Measurements from ENCODE around the gene HMGCS2.
A peak's percentile ranks its signal among the peaks of the same experiment; 100 is the strongest.

Gene HMGCS2

GRCh38 chr1:119768778-119769177 lies at the start of gene HMGCS2:
HMGCS2 (minus strand) TSS chr1:119768905; CDS start chr1:119768844, 61 bp downstream.
- DNase-seq (ENCODE audit: low read depth in 2 of 2): no peak

DNA sequence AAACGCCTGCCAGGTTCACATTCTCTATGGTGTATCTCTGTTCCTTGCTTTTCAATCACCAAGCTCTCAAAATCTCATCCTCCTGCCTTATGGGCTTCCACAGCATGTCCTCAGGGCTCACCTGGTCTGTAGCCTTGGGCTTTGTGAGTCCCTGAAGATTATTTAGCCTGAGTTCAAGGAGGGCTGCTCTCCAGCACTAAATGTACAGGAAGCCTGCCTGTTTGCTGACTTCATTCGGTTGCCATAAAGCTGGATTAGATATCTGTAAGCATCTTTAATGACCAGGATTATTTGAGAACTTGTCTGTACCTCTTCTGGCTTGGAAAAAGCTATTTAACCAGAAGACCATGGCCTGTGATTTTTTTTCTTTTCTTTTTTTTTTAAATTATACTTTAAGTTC lies 49.5 kb upstream of the HMGCS2 start:
- DNase-seq (ENCODE audit: low read depth in 2 of 2): no peak

DNA sequence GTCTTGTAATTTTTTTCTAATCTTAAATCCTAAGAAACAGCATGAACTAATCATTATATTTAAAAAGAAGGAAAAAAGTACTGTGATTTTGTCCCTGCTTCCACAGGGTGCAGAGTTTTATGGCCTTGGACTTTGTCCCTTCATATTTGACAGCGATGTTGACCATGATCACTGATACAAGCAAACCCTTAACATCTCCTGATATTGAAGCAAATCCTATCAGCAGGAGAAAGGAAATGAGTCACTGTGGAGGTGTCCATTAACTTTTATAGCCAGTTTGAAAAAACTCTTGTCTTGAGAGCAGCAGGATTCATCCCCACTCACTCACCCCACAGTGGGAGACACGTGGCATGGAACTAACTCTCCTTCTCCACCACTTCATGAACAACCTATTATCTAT lies 47.7 kb upstream of the HMGCS2 start:
- DNase-seq (ENCODE audit: low read depth in 2 of 2): no peak

DNA sequence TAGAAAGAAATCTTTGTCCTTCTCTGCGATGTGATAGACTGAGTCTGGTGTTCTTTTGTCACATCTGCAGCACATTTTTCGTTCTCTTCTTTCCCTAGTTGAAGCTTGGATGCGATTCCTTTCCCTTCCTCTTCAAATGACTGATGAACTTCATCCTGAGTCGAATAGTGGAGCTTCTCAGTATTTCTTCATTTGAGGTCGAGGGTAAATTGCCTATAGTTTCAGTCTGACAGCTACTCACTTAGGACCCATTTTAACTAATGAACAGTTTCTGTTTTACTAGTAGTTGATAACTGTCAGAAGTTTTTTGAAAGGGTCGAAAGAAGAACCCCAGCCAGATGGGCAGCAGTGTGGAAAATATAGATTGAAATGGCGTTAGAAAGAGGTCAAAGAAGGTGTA lies 47.2 kb upstream of the HMGCS2 start:
- no peak for DNase-seq (ENCODE audit: low read depth in 2 of 2)

DNA sequence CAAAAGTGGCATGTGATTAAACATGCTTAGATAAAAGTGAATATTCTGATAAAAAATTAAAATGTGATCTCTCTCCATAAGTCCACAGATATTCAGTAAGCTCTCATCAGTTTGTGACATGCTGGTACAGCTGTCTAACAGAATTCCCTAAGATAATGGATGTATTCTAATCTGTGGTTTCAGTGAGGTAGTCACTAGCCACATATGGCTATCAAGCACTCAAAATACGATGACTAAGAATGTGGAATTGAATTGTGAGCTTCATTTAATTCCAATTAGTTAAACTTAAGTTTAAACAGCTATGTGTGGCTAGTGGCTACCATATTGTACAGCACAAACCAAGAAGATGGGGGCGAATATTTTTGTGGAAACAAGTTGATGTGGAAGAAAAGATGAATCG lies 46.7 kb upstream of the HMGCS2 start:
- DNase-seq (ENCODE audit: low read depth in 2 of 2): no peak

DNA sequence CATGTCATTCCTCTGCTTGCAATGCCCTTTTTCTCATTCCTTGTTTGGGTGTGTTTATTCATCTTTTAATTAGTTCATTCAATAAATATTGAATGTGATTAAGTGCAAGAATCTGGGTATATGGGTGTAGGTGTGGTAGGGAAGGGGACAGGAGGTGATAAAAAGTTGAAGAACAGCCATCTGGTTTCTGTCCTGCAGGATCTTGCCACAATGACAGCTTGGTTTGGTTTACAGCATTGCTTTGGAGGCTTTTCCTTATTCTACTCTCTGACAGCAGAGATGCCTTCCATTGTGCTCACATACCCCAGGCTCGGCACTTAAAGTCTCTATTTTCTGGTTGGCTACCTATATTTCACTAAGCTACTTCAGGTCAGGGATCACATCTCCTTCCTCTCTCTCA lies 45.6 kb upstream of the HMGCS2 start:
- DNase-seq (ENCODE audit: low read depth in 2 of 2): no peak

- no peak for DNase-seq (ENCODE audit: low read depth in 2 of 2)
These were observed 43.4 kb upstream of the HMGCS2 start for GRCh38 chr1:119811985-119812557.

- DNase-seq (ENCODE audit: low read depth in 2 of 2): no peak
These were observed 42.7 kb upstream of the HMGCS2 start, which contains the start of gene REG4 for GRCh38 chr1:119811387-119811786. REG4 (minus strand) TSS chr1:119811460; CDS start chr1:119808769, 2,691 bp downstream.

DNA sequence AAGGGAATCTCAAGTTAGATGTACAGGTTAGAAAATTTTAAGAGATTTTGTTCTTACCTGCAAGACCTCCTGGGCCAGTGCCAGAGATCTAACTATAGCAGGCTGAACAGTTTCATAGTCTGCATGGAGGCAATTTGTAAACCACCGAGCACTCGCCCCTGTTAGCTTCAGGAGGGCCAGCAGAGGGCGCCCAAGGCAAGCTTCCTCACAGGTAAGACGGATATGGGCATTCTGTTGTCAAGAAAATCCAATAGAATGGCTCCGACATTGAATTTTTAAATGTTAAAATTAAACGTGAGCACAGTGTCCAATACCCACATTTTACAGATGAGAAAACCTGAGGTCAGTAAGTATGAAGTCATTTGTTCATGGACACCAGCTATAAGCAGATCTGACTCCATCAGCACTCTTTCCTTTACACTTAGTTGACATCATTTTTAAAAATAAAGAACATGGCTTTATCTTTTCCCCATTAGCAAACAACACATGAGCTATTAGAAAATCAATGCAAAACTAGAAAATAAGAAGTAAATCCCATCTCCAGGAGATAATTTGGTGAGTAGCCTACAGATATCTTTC lies 40.4 kb upstream of the HMGCS2 start:
- peak; percentile 22 to 27 for DNase-seq (ENCODE audit: low read depth in 2 of 2)

GRCh38 chr1:119808491-119808890 lies 39.8 kb upstream of the HMGCS2 start:
- no peak for DNase-seq (ENCODE audit: low read depth in 2 of 2)

- no peak for DNase-seq (ENCODE audit: low read depth in 2 of 2)
These were observed 37.8 kb upstream of the HMGCS2 start for GRCh38 chr1:119806489-119806888.

GRCh38 chr1:119805746-119806145 lies 37.0 kb upstream of the HMGCS2 start:
- DNase-seq (ENCODE audit: low read depth in 2 of 2): no peak

DNA sequence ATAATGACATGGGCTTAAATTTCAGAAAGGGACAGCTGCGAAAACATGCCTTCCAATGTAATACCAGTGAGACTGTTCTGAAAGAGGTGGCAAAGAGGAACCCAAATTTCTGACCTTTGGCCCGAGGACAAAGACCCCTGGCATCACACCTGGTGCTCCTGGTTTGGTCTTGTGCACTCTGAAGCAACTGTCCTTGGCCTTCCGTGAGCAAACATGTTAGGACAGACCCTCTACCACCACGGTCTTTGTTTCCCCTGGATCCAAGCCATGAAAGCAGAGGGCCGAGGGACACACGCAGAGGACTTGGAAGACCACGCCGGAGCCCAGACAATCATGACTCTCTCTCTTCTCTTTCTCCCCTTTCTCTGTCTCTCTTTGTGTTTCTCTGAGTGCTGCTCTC lies 36.5 kb upstream of the HMGCS2 start:
- no peak for DNase-seq (ENCODE audit: low read depth in 2 of 2)

- peak in 1 of 2 donors; percentile 3 for DNase-seq (ENCODE audit: low read depth in 2 of 2)
These were observed 31.0 kb upstream of the HMGCS2 start for GRCh38 chr1:119799599-119800177.

GRCh38 chr1:119799003-119799402 lies 30.3 kb upstream of the HMGCS2 start:
- no peak for DNase-seq (ENCODE audit: low read depth in 2 of 2)

DNA sequence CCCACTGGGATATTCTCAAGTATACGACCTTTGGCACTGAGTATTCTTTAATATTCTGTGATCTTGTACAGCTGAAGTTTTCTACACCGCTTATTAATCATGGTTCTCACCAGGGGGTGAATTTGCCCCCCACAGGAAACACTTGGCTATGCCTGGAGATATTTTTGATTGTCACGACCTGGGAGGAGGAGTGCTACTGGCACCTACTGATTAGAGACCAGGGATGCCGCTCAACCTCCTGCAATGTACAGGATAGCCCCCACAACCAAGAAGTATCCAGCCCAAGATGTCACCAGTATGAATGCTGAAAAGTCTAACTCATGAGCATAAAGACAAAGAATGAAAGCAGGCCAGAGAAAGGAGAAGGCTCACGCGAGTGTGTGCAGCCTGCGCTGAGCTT lies 28.9 kb upstream of the HMGCS2 start:
- no peak for DNase-seq (ENCODE audit: low read depth in 2 of 2)

- DNase-seq (ENCODE audit: low read depth in 2 of 2): no peak
These were observed 28.5 kb upstream of the HMGCS2 start for GRCh38 chr1:119797162-119797561.

GRCh38 chr1:119795261-119796200 lies 26.8 kb upstream of the HMGCS2 start:
- DNase-seq (ENCODE audit: low read depth in 2 of 2): no peak

DNA sequence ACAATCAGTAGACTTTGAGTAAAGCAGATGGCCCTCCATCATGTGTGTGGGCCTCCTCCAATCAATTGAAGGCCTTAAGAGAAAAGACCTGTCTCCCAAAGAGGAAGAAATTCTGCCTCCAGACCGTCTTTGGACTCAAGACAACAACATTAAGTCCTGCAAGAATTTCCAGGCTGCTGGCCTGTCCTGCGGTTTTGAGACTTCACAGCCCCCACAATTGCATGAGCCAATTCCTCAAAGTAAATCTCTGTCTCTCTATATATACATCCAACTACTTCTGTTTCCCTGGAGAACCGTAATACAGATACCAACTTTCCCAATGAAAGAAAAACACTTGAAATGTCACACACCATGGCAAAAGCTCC lies 26.2 kb upstream of the HMGCS2 start:
- DNase-seq (ENCODE audit: low read depth in 2 of 2): no peak

DNA sequence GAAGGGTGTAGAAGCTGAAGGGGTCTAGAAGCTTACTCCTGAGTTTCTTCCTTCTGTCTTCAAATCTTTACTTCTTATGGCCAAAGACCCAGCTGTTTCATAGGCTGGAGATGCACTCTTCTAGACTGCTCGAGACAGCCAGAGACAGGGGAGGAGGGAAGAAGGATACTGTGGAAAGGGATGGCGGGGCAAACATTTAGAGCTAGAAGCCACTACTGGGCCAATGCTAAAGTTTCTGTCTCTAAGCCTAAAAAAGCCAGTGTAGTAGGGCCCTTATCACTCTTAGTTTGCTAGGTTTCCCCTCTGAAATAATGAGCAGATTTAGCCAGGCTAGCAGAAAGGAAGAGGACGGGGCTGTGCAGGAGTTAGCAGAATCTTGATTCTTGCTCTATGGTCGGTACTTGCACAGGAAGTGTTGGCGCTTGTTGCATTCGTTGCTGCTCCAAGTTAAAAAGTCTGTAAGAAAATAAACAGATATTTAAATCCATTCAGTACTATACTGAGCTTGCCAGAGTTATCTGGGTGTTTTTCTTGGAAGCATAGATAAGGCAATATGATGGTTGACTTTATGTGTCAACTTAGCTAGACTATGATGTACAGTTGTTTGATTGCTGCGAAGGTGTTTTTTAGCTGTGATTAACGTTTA lies 25.6 kb upstream of the HMGCS2 start:
- no peak for DNase-seq (ENCODE audit: low read depth in 2 of 2)

DNA sequence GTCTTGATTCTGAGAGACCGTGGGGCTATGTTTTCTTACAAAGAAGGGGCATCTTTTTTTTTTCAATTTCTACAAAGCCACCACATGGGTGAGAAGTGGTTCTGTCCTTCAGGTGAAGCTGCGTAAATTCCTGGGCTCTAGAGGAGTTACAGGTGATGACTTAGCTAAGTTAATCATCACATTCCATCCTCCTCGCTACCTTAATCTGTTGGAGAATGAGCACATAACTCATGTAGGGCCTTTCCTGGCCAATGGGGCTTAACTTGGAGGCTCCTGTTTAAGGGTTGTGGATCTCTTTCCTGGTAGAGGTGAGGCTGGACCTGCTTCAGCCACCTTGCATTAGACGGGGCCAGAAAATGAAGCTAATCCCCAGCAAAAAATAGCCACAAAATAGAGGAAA lies 22.7 kb upstream of the HMGCS2 start:
- no peak for DNase-seq (ENCODE audit: low read depth in 2 of 2)
